Astrocyte of the cerebellum (primary cell): ENCODE measurements around the gene NT5E.

Experiments
- DNase-seq: peaks from one replicate; pipeline ENCODE4 v3.0.0-alpha.2; 2011; ENCODE audit warnings: low read depth
- H3K4me3 ChIP-seq: 2 replicates; pipeline ENCODE4 v1.5.1; 2011; ENCODE audit warnings: mild to moderate bottlenecking, low read depth, low read length, moderate library complexity
- CTCF ChIP-seq: IDR thresholded peaks from 2 replicates; pipeline ENCODE4 v1.5.1; 2012; ENCODE audit warnings: low read length, low read depth, moderate library complexity, mild to moderate bottlenecking; ENCODE audit errors: missing control alignments
- in situ Hi-C: cut with HindIII; loops from 2 replicates; pipeline ENCODE4 v1.10.0; 2017; ENCODE audit warnings: low sequenced_read_pairs

NT5E gene

GRCh38 chr6:85537055-85537494, 87.2 kb downstream of the NT5E start:
- in situ Hi-C loops = no loop called here
- TF ChIP-seq CTCF = peak; percentile 10
- peak; percentile 1 for DNase-seq
- no peak overlapping the region for H3K4me3 ChIP-seq

- no peak for TF ChIP-seq CTCF
- no peak for DNase-seq
- in situ Hi-C loops = no loop called here
- no peak overlapping the region for H3K4me3 ChIP-seq
Measured at GRCh38 chr6:85544776-85545175, 94.9 kb downstream of the NT5E start.
